C4-2B (cell line): ENCODE measurements around the gene IFT172.
"Not testable (repeated sequence)": the region's sequence is repeated elsewhere in the genome, so short reads cannot be mapped to it uniquely, and the experiment has no call there.

Source experiments
- H3K27ac ChIP-seq: fragments of 450-650 bp; 2 replicates; pipeline ENCODE4 v1.5.1; 2017
- CTCF ChIP-seq: fragments of 450-650 bp; conservative IDR thresholded peaks from 2 replicates; pipeline ENCODE4 v1.5.1; 2017; ENCODE audit warnings: mild to moderate bottlenecking
- ZFX ChIP-seq: fragments of 450-650 bp; IDR thresholded peaks from 2 replicates; pipeline ENCODE4 v1.6.1; 2017

Gene IFT172

GRCh38 chr2:27489498-27490397 is at the start of gene IFT172:
TSS of gene IFT172 (minus strand) at chr2:27489743. CDS start at chr2:27489653, 90 bp downstream.
- H3K27ac ChIP-seq, result peak within 1 kb of the TSS; percentile 20
- no peak for TF ChIP-seq CTCF
- TF ChIP-seq ZFX, result no peak

- H3K27ac ChIP-seq, result not testable (repeated sequence)
These were observed 49.4 kb upstream of the IFT172 start for GRCh38 chr2:27538839-27539450.

- no peak for TF ChIP-seq ZFX
- TF ChIP-seq CTCF, result no peak
- H3K27ac ChIP-seq, result no peak overlapping the region
These were observed 47.7 kb upstream of the IFT172 start for GRCh38 chr2:27537287-27537686.

- H3K27ac ChIP-seq, result no peak overlapping the region
- TF ChIP-seq ZFX (no peak), CTCF (no peak)
These were observed 42.4 kb upstream of the IFT172 start for GRCh38 chr2:27531983-27532382.

- no peak overlapping the region for H3K27ac ChIP-seq
- TF ChIP-seq CTCF, result no peak
- TF ChIP-seq ZFX, result no peak
These were observed 37.6 kb upstream of the IFT172 start for GRCh38 chr2:27527182-27527581.

GRCh38 chr2:27522400-27522945 is 32.9 kb upstream of the IFT172 start:
- no peak for TF ChIP-seq ZFX
- peak; percentile 24 for TF ChIP-seq CTCF
- H3K27ac ChIP-seq, result no peak overlapping the region

GRCh38 chr2:27520316-27520715 is 30.8 kb upstream of the IFT172 start:
- no peak overlapping the region for H3K27ac ChIP-seq
- TF ChIP-seq ZFX (no peak), CTCF (no peak)
